DND-41 (cell line): Measurements from ENCODE around the gene APBB2.

Experiments used
- CTCF ChIP-seq: IDR thresholded peaks from 2 replicates; pipeline ENCODE4 v1.5.1; 2012; ENCODE audit warnings: borderline replicate concordance, low read length, moderate library complexity, mild to moderate bottlenecking; ENCODE audit not compliant: poor library complexity, severe bottlenecking; ENCODE audit errors: extremely low read depth
- EZH2 ChIP-seq: IDR thresholded peaks from 3 replicates; pipeline ENCODE4 v1.6.1; 2012; ENCODE audit warnings: borderline replicate concordance, low read depth, mild to moderate bottlenecking, moderate library complexity, low read length, inconsistent platforms; ENCODE audit not compliant: severe bottlenecking

GRCh38 chr4:41136456-41136855 lies 77.9 kb downstream of the APBB2 start:
- TF ChIP-seq CTCF (no peak), EZH2 (no peak)
